Endothelial cell of umbilical vein (primary cell): Measurements from ENCODE around the gene RNGTT.

ENCODE experiments used
- CTCF ChIP-seq, 2 donors: IDR thresholded peaks; 1 replicate in 1 of 2; 2 replicates in 1 of 2; pipeline ENCODE4 v1.5.1; 2011; ENCODE audit warnings: low read length in 2 of 2, mild to moderate bottlenecking in 2 of 2, moderate library complexity in 2 of 2, control low read depth in 1 of 2, inconsistent platforms in 1 of 2, low read depth in 1 of 2; ENCODE audit not compliant: insufficient read depth in 1 of 2; ENCODE audit errors: extremely low read depth in 1 of 2
- EZH2 ChIP-seq: IDR thresholded peaks from 2 replicates; pipeline ENCODE4 v1.6.1; 2012; ENCODE audit warnings: borderline replicate concordance, low read depth, mild to moderate bottlenecking, moderate library complexity, low read length, inconsistent platforms; ENCODE audit not compliant: severe bottlenecking
- GATA2 ChIP-seq: IDR thresholded peaks from 2 replicates; pipeline ENCODE4 v1.7.0; 2011; ENCODE audit warnings: low read depth, mild to moderate bottlenecking, moderate library complexity, mixed read lengths, low read length; ENCODE audit not compliant: insufficient read length, insufficient read depth
- JUN ChIP-seq: IDR thresholded peaks from 2 replicates; pipeline ENCODE4 v1.6.1; 2011; ENCODE audit warnings: borderline replicate concordance, low read depth; ENCODE audit not compliant: insufficient read length, insufficient read depth
- MAX ChIP-seq: IDR thresholded peaks from 2 replicates; pipeline ENCODE4 v1.6.1; 2011; ENCODE audit not compliant: insufficient read depth, insufficient read length
- MYC ChIP-seq: IDR thresholded peaks from one replicate; pipeline ENCODE4 v1.6.1; 2011; ENCODE audit warnings: mild to moderate bottlenecking, low read depth, low read length
- POLR2A ChIP-seq: IDR thresholded peaks from 2 replicates; pipeline ENCODE4 v1.6.1; 2012; ENCODE audit warnings: low read depth, mild to moderate bottlenecking, control low read depth, low read length
- POLR2AphosphoS5 ChIP-seq: IDR thresholded peaks from 2 replicates; pipeline ENCODE4 v1.6.1; 2012; ENCODE audit warnings: low read depth, mild to moderate bottlenecking, control low read depth, low read length, moderate library complexity; ENCODE audit not compliant: insufficient read depth

GRCh38 chr6:88584581-88585275 lies 378.7 kb downstream of the RNGTT start:
- TF ChIP-seq EZH2 (no peak), CTCF (IDR thresholded peaks at IDR 0.05; ENCODE audit: extremely low read depth in 1 of 2, insufficient read depth in 1 of 2, low read depth in 1 of 2, low read length in 2 of 2) (no peak), POLR2AphosphoS5 (no peak), POLR2A (no peak), GATA2 (no peak), MYC (no peak), MAX (no peak), JUN (no peak)
